Islet precursor cell (in vitro differentiated cells): ENCODE measurements around the gene DLX3.
A peak's percentile ranks its signal among the peaks of the same experiment; 100 is the strongest.

Experiments used
- DNase-seq: peaks from one replicate; pipeline ENCODE4 v3.0.0-alpha.2; 2018

DLX3 gene

GRCh38 chr17:49991409-49991808 lies 3.6 kb downstream of the DLX3 start:
- peak; percentile 45 for DNase-seq

- peak; percentile 42 for DNase-seq
Observed at GRCh38 chr17:49990921-49991320, 4.1 kb downstream of the DLX3 start.

GRCh38 chr17:49990331-49990730 lies 4.7 kb downstream of the DLX3 start:
- no peak for DNase-seq

DNA sequence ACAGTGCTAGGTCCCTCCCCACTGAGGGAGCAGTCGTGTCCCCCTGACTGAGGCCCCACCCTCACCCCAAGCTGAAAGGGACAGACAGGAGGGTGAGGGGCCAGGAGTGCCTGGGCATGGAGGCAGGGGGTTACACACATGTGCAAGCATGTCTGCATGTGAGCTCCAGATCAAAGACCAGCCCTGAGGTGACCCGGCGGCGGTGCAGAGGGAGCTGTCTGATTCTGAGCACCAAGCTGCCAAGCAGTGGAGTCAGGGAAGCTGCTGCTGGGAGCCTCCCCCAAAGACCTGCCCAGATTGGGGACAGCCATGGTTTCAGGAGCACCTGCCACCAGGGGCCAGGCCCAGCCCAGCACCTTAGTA lies 5.5 kb downstream of the DLX3 start:
- DNase-seq = peak; percentile 53

DNA sequence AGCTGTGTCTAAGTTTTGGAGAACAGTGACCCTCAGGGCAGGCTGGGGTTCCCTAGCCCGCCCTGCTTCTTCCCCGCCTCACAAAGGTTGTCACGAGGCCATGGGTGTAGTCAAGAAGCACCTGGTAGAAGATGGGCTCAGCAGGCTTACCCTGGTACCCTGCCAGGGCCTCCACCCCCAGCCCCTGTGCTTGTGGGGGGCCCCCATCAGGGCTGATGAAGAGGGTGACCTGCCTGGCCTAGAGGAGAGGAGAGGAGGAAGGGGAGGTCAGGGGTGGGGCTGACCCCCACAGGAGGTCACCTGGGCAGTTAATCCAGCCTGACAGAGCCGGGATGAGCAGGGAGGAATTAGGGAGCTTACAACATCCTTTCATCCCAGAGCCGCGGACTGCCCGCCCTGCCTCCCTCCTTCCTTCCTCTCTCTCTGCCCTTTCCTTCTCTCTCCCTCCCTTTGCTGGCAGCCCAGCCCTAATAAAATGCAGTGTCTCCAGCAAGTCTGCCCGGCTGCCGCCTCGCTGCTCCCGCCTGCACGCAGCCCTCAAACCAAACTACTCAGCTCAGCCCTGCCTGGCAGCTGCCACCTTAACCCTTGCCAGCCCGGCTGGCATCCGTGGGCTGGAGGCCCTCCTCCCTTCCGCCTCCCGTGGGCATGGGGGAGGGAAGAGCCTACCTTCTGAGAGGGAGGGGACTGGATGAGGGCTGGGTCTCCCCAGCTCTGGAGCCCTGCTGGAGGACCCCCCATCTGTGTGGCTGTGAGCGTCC lies 7.2 kb downstream of the DLX3 start:
- peak; percentile 83 for DNase-seq

- peak; percentile 62 for DNase-seq
Observed at GRCh38 chr17:49987290-49987585, 7.8 kb downstream of the DLX3 start.

DNA sequence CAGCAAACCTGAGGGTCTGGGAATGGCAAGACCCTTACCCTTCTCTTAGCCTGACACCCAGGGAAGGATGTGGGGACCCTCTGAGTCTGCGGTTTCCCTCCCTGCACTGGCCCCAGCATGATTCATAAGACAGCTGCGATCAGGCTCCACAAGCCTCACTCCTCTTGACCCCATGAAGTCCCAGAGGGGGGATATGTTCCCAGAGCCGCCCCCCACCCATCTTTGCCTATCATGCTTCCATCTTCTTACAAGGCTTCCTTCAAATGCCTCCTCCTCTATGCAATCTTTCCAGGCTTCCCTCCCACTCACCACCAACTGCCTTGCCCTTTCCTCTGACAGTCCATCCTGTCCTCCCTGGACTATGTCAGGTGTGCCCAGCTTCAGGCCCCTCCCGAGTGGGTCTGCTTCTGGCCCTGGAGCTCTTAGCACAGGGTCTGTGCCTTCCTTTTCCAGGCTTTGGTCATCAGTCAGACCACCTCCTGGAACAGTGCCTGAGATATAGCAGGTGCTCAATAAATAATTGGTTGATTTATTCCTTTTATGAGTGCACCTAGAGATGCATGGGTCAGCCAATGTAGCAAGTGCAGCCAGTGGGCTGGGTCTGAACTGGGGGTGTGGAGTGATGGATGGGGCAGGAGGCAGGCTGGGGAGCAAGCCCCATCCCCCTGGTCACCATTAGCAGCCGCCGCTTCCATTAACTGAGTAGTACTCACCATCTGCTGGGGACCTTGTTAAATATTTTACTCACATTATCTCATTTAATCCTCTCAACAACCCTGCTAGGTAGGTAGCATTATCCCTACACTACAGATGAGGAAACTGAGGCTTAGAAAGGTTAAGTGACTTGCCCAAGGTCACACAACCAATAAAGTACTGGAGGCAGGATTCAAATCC lies 8.4 kb downstream of the DLX3 start:
- peak; percentile 56 for DNase-seq

DNA sequence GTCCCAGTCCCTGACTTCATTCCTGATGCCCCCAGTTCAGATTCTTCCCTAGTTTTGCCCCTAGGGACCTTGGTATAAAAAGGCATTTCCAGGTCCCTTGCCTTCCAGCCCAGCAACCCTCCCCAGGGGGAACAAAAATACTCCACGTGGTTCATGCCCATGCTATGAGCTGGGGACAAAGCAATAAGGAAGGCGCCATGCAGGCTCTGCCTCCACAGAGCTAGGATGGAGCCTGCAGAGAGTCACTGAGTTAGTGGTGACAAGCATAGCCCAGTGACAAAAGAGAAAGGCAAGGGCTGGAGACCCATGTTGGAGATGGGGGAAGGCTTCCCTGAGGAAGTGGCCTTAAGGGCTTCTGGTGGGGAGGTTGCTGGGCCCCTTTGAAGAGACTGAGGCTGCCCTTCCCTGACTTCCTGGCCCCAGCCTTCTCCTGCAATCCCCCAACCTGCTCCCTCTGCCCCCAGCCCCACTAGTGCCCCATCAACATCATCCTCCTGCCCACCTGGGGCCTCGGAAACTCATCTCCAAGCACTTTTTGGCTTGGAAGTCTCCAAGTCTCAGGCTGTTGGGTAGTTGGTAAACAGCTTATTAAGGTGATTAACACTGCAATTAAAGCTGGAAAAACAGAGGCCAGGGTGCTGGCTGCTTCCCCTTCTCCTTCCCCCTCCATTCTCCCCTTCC lies 9.6 kb downstream of the DLX3 start:
- peak; percentile 48 for DNase-seq

GRCh38 chr17:49984776-49985175 lies 10.2 kb downstream of the DLX3 start:
- no peak for DNase-seq

GRCh38 chr17:49984283-49984682 lies 10.7 kb downstream of the DLX3 start:
- peak; percentile 65 for DNase-seq

- peak; percentile 98 for DNase-seq
Observed at GRCh38 chr17:49980703-49981197, 14.3 kb downstream of the DLX3 start.

- DNase-seq = no peak
Observed at GRCh38 chr17:49979748-49980479, 15.1 kb downstream of the DLX3 start.

- no peak for DNase-seq
Observed at GRCh38 chr17:49978501-49978900, 16.5 kb downstream of the DLX3 start.

DNA sequence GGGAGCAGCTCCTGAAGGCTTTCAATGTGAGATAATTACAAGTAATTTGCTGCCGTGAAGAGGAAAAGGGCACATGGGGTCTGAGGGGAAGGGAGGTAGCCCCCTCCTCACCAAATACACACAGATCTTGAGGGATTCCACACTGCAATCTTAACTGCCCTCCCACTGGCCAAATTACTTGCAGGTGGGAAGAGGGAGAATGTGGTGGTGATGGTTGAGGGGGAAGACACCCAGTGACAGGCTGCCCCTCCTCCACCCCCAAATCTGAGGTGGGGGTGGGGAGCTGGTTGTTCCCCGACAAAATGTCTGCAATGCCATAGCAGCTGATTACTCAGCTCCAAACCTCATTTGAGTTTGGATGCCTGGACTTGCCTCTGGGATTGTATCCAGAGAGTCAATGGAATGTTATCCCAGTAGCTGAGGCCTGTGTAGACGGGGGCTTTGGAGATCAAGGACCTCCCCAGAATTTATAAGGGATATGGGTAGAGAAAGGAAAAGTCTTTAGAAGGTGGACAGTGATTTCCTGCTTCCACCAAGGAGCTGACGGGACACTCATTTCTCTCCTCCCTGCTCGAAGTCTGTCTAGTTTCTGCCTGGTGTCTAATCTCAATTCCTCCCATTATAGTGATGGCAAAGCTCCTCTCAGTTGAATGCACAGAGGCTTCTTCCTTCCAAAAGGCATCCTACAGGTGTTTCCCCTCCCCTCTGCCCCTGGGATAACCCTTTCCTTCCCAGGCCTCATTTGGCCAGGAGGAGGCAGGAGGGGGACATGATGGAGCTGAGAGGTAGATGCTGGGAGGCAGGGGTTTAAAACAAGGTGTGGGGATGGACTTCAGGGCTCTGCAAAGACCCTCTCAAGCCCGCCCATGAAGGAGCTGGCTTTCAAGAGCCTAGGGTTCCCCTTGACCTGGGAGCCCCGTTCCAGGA lies 17.3 kb downstream of the DLX3 start:
- no peak for DNase-seq

DNA sequence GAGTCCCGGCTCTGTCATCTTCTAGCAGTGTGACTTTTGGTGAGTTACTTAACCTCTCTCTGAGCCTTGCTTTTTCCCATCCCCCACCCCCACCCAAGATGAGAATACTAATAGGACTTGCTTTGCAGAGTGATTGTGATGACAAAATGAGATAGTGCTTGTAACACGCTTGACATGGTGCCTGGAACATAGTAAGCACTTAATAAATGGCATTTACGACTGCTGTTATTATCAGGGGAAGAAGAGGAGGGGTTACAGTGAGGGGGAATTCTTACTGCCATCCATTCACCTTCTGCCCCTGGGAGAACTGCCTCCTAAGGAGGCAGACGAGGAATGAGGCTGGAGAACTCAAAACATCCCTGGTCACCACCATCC lies 18.2 kb downstream of the DLX3 start:
- DNase-seq = no peak

DNA sequence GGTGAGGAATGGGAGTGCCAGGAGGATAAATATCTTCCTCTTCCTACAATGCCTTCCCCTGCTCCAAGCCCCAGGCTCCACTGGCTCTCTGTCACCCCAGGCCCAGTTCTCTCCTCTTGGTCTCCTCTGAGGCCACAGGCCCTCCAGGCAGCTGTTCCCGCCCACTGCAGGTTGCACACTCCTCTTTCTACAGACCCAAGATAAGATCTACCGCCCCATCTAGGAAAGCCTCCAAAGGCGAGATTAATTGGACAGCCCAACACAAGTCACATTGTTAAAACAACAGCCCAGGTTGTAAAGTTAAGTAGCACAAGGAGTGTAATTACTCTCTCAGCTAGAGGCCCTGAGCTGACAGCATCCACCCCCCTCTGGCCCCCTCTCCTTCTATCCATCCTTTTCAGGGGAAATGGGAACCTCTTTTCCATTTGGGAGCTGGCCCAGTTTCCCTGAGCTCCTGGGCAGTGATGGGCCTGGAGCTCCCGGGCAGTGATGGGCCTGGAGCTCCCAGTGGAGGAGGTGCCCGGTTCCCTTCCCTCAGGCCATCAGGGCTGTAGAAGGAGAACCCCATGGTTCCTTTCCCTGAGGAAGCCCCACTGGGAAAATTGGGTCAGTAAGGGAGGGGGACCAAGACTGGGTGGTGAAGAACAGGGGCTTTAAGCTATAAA lies 18.7 kb downstream of the DLX3 start:
- peak; percentile 94 for DNase-seq

GRCh38 chr17:49975531-49975930 lies 19.5 kb downstream of the DLX3 start:
- DNase-seq = peak; percentile 92

DNA sequence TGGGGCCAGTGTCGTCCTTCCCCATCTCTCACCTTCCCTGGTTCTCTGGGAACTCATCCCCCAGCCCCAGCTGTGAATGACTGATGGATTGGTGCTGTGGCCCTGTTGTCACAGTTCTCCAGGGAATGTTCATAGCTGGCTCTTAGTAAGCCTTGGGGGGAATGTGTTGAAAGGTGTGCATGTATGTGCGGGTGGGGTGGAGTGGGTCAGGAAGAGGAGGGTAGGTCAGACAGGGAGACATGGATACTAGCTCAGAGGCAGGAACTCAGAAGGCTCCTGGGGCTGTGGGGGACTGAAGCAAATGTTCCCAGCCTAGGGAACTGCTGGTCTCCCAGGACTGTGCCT lies 21.8 kb downstream of the DLX3 start:
- no peak for DNase-seq

GRCh38 chr17:49972486-49973270 lies 22.3 kb downstream of the DLX3 start:
- peak; percentile 82 for DNase-seq

- DNase-seq = peak; percentile 80
Observed at GRCh38 chr17:49971848-49972485, 23.1 kb downstream of the DLX3 start.
